ENCODE results near the gene AMFR.

- TF ChIP-seq POLR2A (IDR thresholded peaks at IDR 0.05; ENCODE audit: low read depth, low read length) (no peak), POLR2AphosphoS5 (IDR thresholded peaks at IDR 0.05; ENCODE audit: low read depth, low read length) (no peak)
Measured at GRCh38 chr16:56371660-56371937, 53.7 kb downstream of the AMFR start.

All from GM12892 (cell line).